ENCODE measurements around the gene CALHM3. TPM values are rescaled to one million over a fixed set of nuclear protein-coding genes. Genes with fewer than 3 reads are reported as not detected.

Gene CALHM3
- total RNA-seq, 2 donors from 2014 or later: not detected

GRCh38 chr10:103440416-103440815, 38.6 kb downstream of the CALHM3 start:
- H3K27ac ChIP-seq: no peak overlapping the region

GRCh38 chr10:103439776-103440175, 39.3 kb downstream of the CALHM3 start:
- Histone ChIP-seq H3K9me3 (no peaks in the 10 kb centered on the region), H3K27me3 (no peaks in the 10 kb centered on the region), H3K4me1 (no peaks in the 10 kb centered on the region), H3K36me3 (no peaks in the 10 kb centered on the region), H3K9ac (ENCODE audit: low read depth in 2 of 2, low read length in 2 of 2) (no peak overlapping the region), H3K27ac (no peak overlapping the region), H3K4me3 (no peak overlapping the region)
- DNase-seq: no peak
- TF ChIP-seq CTCF (IDR thresholded peaks at IDR 0.05): no peak
- intact Hi-C loops (cut with DNase I): no loop called here

More at GRCh38 chr10:103440416-103440815, 38.6 kb downstream of the CALHM3 start:
- H3K9ac ChIP-seq (ENCODE audit: low read depth in 2 of 2, low read length in 2 of 2): no peak overlapping the region
- DNase-seq: no peak
- no peaks in the 10 kb centered on the region for H3K27me3 ChIP-seq
- no peak for TF ChIP-seq CTCF (IDR thresholded peaks at IDR 0.05)
- intact Hi-C loops (cut with DNase I): no loop called here
- H3K4me1 ChIP-seq: no peaks in the 10 kb centered on the region
- H3K4me3 ChIP-seq: no peak overlapping the region
- no peaks in the 10 kb centered on the region for H3K36me3 ChIP-seq
- H3K9me3 ChIP-seq: no peaks in the 10 kb centered on the region

GRCh38 chr10:103433858-103434257, 45.2 kb downstream of the CALHM3 start:
- Histone ChIP-seq H3K36me3 (no peaks in the 10 kb centered on the region), H3K27me3 (no peaks in the 10 kb centered on the region), H3K9ac (ENCODE audit: low read depth in 2 of 2, low read length in 2 of 2) (no peak overlapping the region), H3K4me1 (no peaks in the 10 kb centered on the region), H3K9me3 (no peaks in the 10 kb centered on the region), H3K4me3 (no peak overlapping the region), H3K27ac (no peak overlapping the region)
- intact Hi-C loops (cut with DNase I): no loop called here
- TF ChIP-seq CTCF (IDR thresholded peaks at IDR 0.05): no peak
- no peak for DNase-seq

- no peaks in the 10 kb centered on the region for H3K9me3 ChIP-seq
- no peak overlapping the region for H3K27ac ChIP-seq
- intact Hi-C loops (cut with DNase I): no loop called here
- no peak overlapping the region for H3K4me3 ChIP-seq
- H3K4me1 ChIP-seq: no peaks in the 10 kb centered on the region
- no peak for DNase-seq
- TF ChIP-seq CTCF (IDR thresholded peaks at IDR 0.05): no peak
- no peaks in the 10 kb centered on the region for H3K36me3 ChIP-seq
- no peaks in the 10 kb centered on the region for H3K27me3 ChIP-seq
- no peak overlapping the region for H3K9ac ChIP-seq (ENCODE audit: low read depth in 2 of 2, low read length in 2 of 2)
Observed at GRCh38 chr10:103431902-103432301, 47.1 kb downstream of the CALHM3 start.

GRCh38 chr10:103429647-103430046, 49.4 kb downstream of the CALHM3 start:
- H3K36me3 ChIP-seq: peaks cover 4% of the 10 kb centered on the region
- intact Hi-C loops (cut with DNase I): no loop called here

More at GRCh38 chr10:103429647-103430046, 49.4 kb downstream of the CALHM3 start:
- no peak for DNase-seq
- H3K27me3 ChIP-seq: no peaks in the 10 kb centered on the region
- TF ChIP-seq CTCF (IDR thresholded peaks at IDR 0.05): no peak
- no peak overlapping the region for H3K4me3 ChIP-seq
- H3K9me3 ChIP-seq: no peaks in the 10 kb centered on the region
- no peaks in the 10 kb centered on the region for H3K4me1 ChIP-seq
- H3K27ac ChIP-seq: no peak overlapping the region
- H3K9ac ChIP-seq (ENCODE audit: low read depth in 2 of 2, low read length in 2 of 2): no peak overlapping the region

Measured in colonic mucosa (tissue), 4 donors.